Small intestine (tissue), 7 donors: ENCODE data around the gene CREB3L2. TPM values are rescaled to one million over a fixed set of nuclear protein-coding genes. Genes with fewer than 3 reads are reported as not detected.

ENCODE experiments used
- DNase-seq, 2 donors: peaks; one replicate each; pipeline versions ENCODE4 v3.0.0 to v3.0.0-alpha.2; 2013
- FAIRE-seq: peaks from 2 replicates; lab custom pipeline; 2012; peaks lifted over from hg19 to GRCh38; lab: Jason Lieb, UNC
- H3K27ac ChIP-seq, 3 donors: one replicate each; pipeline ENCODE4 v1.5.1; 2013; ENCODE audit warnings: low read length in 2 of 3, mild to moderate bottlenecking in 2 of 3, control low read depth in 1 of 3, inconsistent platforms in 1 of 3, low read depth in 1 of 3, moderate library complexity in 1 of 3
- H3K27me3 ChIP-seq, 3 donors: one replicate each; pipeline ENCODE4 v1.6.1; 2013; ENCODE audit warnings: low read length in 3 of 3, inconsistent platforms in 1 of 3; ENCODE audit not compliant: control insufficient read depth in 3 of 3, insufficient read depth in 3 of 3
- H3K36me3 ChIP-seq, 3 donors: one replicate each; pipeline ENCODE4 v1.6.1; 2013; ENCODE audit warnings: low read length in 3 of 3, inconsistent platforms in 1 of 3, low read depth in 1 of 3, mild to moderate bottlenecking in 1 of 3, moderate library complexity in 1 of 3; ENCODE audit not compliant: control insufficient read depth in 3 of 3, insufficient read depth in 2 of 3
- H3K4me1 ChIP-seq, 3 donors: one replicate each; pipeline ENCODE4 v1.6.1; 2013; ENCODE audit warnings: low read length in 2 of 3, inconsistent platforms in 1 of 3, low read depth in 1 of 3, mild to moderate bottlenecking in 1 of 3, moderate library complexity in 1 of 3; ENCODE audit not compliant: control insufficient read depth in 3 of 3, insufficient read depth in 2 of 3
- H3K4me3 ChIP-seq, 3 donors: one replicate each; pipeline ENCODE4 v1.5.1; 2013; ENCODE audit warnings: low read length in 3 of 3, control low read depth in 1 of 3, inconsistent platforms in 1 of 3, low read depth in 1 of 3, mild to moderate bottlenecking in 1 of 3, moderate library complexity in 1 of 3
- H3K9me3 ChIP-seq, 2 donors: one replicate each; pipeline ENCODE4 v1.6.1; 2013; ENCODE audit warnings: low read depth in 1 of 2, low read length in 1 of 2; ENCODE audit not compliant: control insufficient read depth in 2 of 2, insufficient read depth in 1 of 2
- WGBS, 3 donors: extraction: QIAGEN DNeasy Blood & Tissue Kit; methylation state at CpG; one replicate each; pipeline ENCODE4 v1.1.7; 2013; 5-methylcytosine and 5-hydroxymethylcytosine counted together
- polyA plus RNA-seq, 4 donors: library from polyadenylated mRNA; stranded (reverse) in 3 of 4; unstranded in 1 of 4; fragments of 200-250 nt in 3 of 4; fragments of 120-200 nt in 1 of 4; gene quantifications; one replicate each; pipeline versions ENCODE4 v1.2.1 to v1.2.3, GENCODE V29; 2013
- donor health status: healthy with polysubstance abuse.
- donor health status: control.
- donor health status: control.
- donor health status: Bipolar disorder and iron deficiency.
- donor health status: healthy.

Gene CREB3L2
- polyA plus RNA-seq, 4 donors: 8.9 to 52.5 (median 11.3) TPM

GRCh38 chr7:137999496-138000080, 2.3 kb downstream of the CREB3L2 start:
- Histone ChIP-seq H3K27ac (peak overlapping the region; percentile 8 to 99 (median 85)), H3K4me3 (peak overlapping the region in 2 of 3 donors; percentile 75 to 87)

GRCh38 chr7:137998250-137998649, 3.6 kb downstream of the CREB3L2 start:
- Histone ChIP-seq H3K27ac (peak overlapping the region in 2 of 3 donors; percentile 9 to 32), H3K9me3 (no peaks in the 10 kb centered on the region), H3K4me3 (peak overlapping the region in 1 of 3 donors; percentile 15), H3K4me1 (peaks cover 8 to 32% (median 16%) of the 10 kb centered on the region in 3 donors), H3K36me3 (peaks cover 0 to 7% (median 3%) of the 10 kb centered on the region in 3 donors), H3K27me3 (no peaks in the 10 kb centered on the region)
- 0 to 40% (median 6%) methylated on average over 1 of the region's 1 CpG for WGBS, 3 donors
- DNase-seq (no peak), FAIRE-seq (no peak)

More at GRCh38 chr7:137999496-138000080, 2.3 kb downstream of the CREB3L2 start:
- 46 to 64% (median 53%) methylated on average over 4 of the region's 4 CpGs for WGBS, 3 donors
- DNase-seq (no peak), FAIRE-seq (no peak)
- Histone ChIP-seq H3K9me3 (no peaks in the 10 kb centered on the region), H3K36me3 (peaks cover 0 to 4% (median 3%) of the 10 kb centered on the region in 3 donors), H3K27me3 (no peaks in the 10 kb centered on the region), H3K4me1 (peaks cover 8 to 24% (median 9%) of the 10 kb centered on the region in 3 donors)

GRCh38 chr7:137996871-137997270, 5.0 kb downstream of the CREB3L2 start:
- H3K4me3 ChIP-seq: no peak overlapping the region
- no peaks in the 10 kb centered on the region for H3K9me3 ChIP-seq
- peaks cover 0 to 7% (median 3%) of the 10 kb centered on the region in 3 donors for H3K36me3 ChIP-seq
- no peak for DNase-seq
- WGBS, 3 donors: 54 to 74% (median 64%) methylated on average over 3 of the region's 3 CpGs
- H3K27ac ChIP-seq: peak overlapping the region in 1 of 3 donors; percentile 22
- H3K4me1 ChIP-seq: peaks cover 14 to 39% (median 19%) of the 10 kb centered on the region in 3 donors
- no peaks in the 10 kb centered on the region for H3K27me3 ChIP-seq
- no peak for FAIRE-seq

- Histone ChIP-seq H3K27me3 (no peaks in the 10 kb centered on the region), H3K4me3 (no peak overlapping the region), H3K4me1 (peaks cover 14 to 40% (median 19%) of the 10 kb centered on the region in 3 donors), H3K9me3 (no peaks in the 10 kb centered on the region), H3K36me3 (peaks cover 0 to 7% (median 3%) of the 10 kb centered on the region in 3 donors), H3K27ac (peak overlapping the region in 2 of 3 donors; percentile 41 to 80)
- DNase-seq: no peak
- 37 to 76% (median 57%) methylated on average over 6 of the region's 6 CpGs for WGBS, 3 donors
- FAIRE-seq: no peak
Measured at GRCh38 chr7:137996386-137996851, 5.5 kb downstream of the CREB3L2 start.

GRCh38 chr7:137994216-137994615, 7.7 kb downstream of the CREB3L2 start:
- H3K36me3 ChIP-seq: peaks cover 0 to 7% (median 3%) of the 10 kb centered on the region in 3 donors
- no peak overlapping the region for H3K4me3 ChIP-seq
- H3K27me3 ChIP-seq: no peaks in the 10 kb centered on the region
- H3K4me1 ChIP-seq: peaks cover 9 to 37% (median 28%) of the 10 kb centered on the region in 3 donors
- DNase-seq (no peak), FAIRE-seq (no peak)
- H3K9me3 ChIP-seq: no peaks in the 10 kb centered on the region
- WGBS, 3 donors: 88 to 92% (median 89%) methylated on average over 4 of the region's 4 CpGs
- peak overlapping the region in 2 of 3 donors; percentile 9 to 44 for H3K27ac ChIP-seq

GRCh38 chr7:137993395-137993743, 8.5 kb downstream of the CREB3L2 start:
- Histone ChIP-seq H3K36me3 (peaks cover 0 to 7% (median 3%) of the 10 kb centered on the region in 3 donors), H3K4me3 (no peak overlapping the region), H3K4me1 (peaks cover 6 to 42% (median 29%) of the 10 kb centered on the region in 3 donors), H3K27me3 (no peaks in the 10 kb centered on the region), H3K9me3 (no peaks in the 10 kb centered on the region), H3K27ac (peak overlapping the region in 2 of 3 donors; percentile 78 to 87)
- WGBS, 3 donors: 88 to 97% (median 90%) methylated on average over 6 of the region's 6 CpGs
- FAIRE-seq (no peak), DNase-seq (no peak)

- peaks cover 0 to 11% (median 3%) of the 10 kb centered on the region in 3 donors for H3K36me3 ChIP-seq
- H3K4me3 ChIP-seq: no peak overlapping the region
- H3K4me1 ChIP-seq: peaks cover 8 to 40% (median 25%) of the 10 kb centered on the region in 3 donors
- H3K27me3 ChIP-seq: no peaks in the 10 kb centered on the region
- DNase-seq (peak in 1 of 2 donors; percentile 56), FAIRE-seq (no peak)
- H3K9me3 ChIP-seq: no peaks in the 10 kb centered on the region
- H3K27ac ChIP-seq: peak overlapping the region; percentile 50 to 87 (median 78)
- WGBS, 3 donors: 57 to 85% (median 67%) methylated on average over 5 of the region's 5 CpGs
Measured at GRCh38 chr7:137992550-137993394, 9.1 kb downstream of the CREB3L2 start.

- Histone ChIP-seq H3K9me3 (no peaks in the 10 kb centered on the region), H3K4me1 (peaks cover 8 to 40% (median 25%) of the 10 kb centered on the region in 3 donors), H3K27me3 (no peaks in the 10 kb centered on the region), H3K36me3 (peaks cover 0 to 13% (median 3%) of the 10 kb centered on the region in 3 donors), H3K27ac (peak overlapping the region; percentile 50 to 87 (median 78)), H3K4me3 (no peak overlapping the region)
- DNase-seq (peak; percentile 51 to 54), FAIRE-seq (no peak)
- 73 to 82% (median 79%) methylated on average over 5 of the region's 5 CpGs for WGBS, 3 donors
Measured at GRCh38 chr7:137992104-137992549, 9.8 kb downstream of the CREB3L2 start.
